ENCODE results near the gene FITM1.
A peak's percentile ranks its signal among the peaks of the same experiment; 100 is the strongest.

FITM1 gene

GRCh38 chr14:24132976-24133375, 2.5 kb downstream of the FITM1 start:
- Histone ChIP-seq H3K27ac (no peak overlapping the region), H3K36me3 (peaks cover 6% of the 10 kb centered on the region), H3K27me3 (ENCODE audit: insufficient read depth, low read depth, severe bottlenecking) (no peaks in the 10 kb centered on the region), H3K4me3 (ENCODE audit: low read depth, low read length) (no peak overlapping the region), H3K9me3 (ENCODE audit: severe bottlenecking) (no peaks in the 10 kb centered on the region)
- no peak for TF ChIP-seq CTCF (IDR thresholded peaks at IDR 0.05; ENCODE audit: low read depth, low read length)
- no peak for DNase-seq

GRCh38 chr14:24133735-24134134, 3.3 kb downstream of the FITM1 start:
- H3K27ac ChIP-seq, result no peak overlapping the region
- no peak overlapping the region for H3K4me3 ChIP-seq (ENCODE audit: low read depth, low read length)
- H3K27me3 ChIP-seq (ENCODE audit: insufficient read depth, low read depth, severe bottlenecking), result no peaks in the 10 kb centered on the region
- DNase-seq, result no peak
- no peak for TF ChIP-seq CTCF (IDR thresholded peaks at IDR 0.05; ENCODE audit: low read depth, low read length)
- no peaks in the 10 kb centered on the region for H3K9me3 ChIP-seq (ENCODE audit: severe bottlenecking)
- peaks cover 14% of the 10 kb centered on the region for H3K36me3 ChIP-seq

GRCh38 chr14:24135584-24135833, 5.0 kb downstream of the FITM1 start:
- DNase-seq, result no peak
- Histone ChIP-seq H3K36me3 (peaks cover 26% of the 10 kb centered on the region), H3K9me3 (ENCODE audit: severe bottlenecking) (no peaks in the 10 kb centered on the region), H3K27ac (peak overlapping the region; percentile 76), H3K4me3 (ENCODE audit: low read depth, low read length) (peak overlapping the region; percentile 44), H3K27me3 (ENCODE audit: insufficient read depth, low read depth, severe bottlenecking) (no peaks in the 10 kb centered on the region)
- TF ChIP-seq CTCF (IDR thresholded peaks at IDR 0.05; ENCODE audit: low read depth, low read length), result no peak

- TF ChIP-seq CTCF (IDR thresholded peaks at IDR 0.05; ENCODE audit: low read depth, low read length), result no peak
- Histone ChIP-seq H3K27ac (peak within 1 kb of the TSS; percentile 76), H3K4me3 (ENCODE audit: low read depth, low read length) (peak within 1 kb of the TSS; percentile 74), H3K27me3 (ENCODE audit: insufficient read depth, low read depth, severe bottlenecking) (no peaks in the 10 kb centered on the region), H3K9me3 (ENCODE audit: severe bottlenecking) (no peaks in the 10 kb centered on the region), H3K36me3 (peaks cover 28% of the 10 kb centered on the region)
- DNase-seq, result peak; percentile 95
These were observed 5.6 kb downstream of the FITM1 start, which contains the start of gene PSME1 for GRCh38 chr14:24135834-24136683. TSS of gene PSME1 (plus strand) at chr14:24136194. CDS start at chr14:24136263, 69 bp downstream.

- H3K4me3 ChIP-seq (ENCODE audit: low read depth, low read length), result peak overlapping the region; percentile 74
- peak overlapping the region; percentile 73; the same call in 1 of the 2 replicates for H3K27ac ChIP-seq
- DNase-seq, result no peak
These were observed 6.4 kb downstream of the FITM1 start for GRCh38 chr14:24136684-24137528.

More at GRCh38 chr14:24136684-24137528, 6.4 kb downstream of the FITM1 start:
- Histone ChIP-seq H3K9me3 (ENCODE audit: severe bottlenecking) (no peaks in the 10 kb centered on the region), H3K36me3 (peaks cover 28% of the 10 kb centered on the region), H3K27me3 (ENCODE audit: insufficient read depth, low read depth, severe bottlenecking) (no peaks in the 10 kb centered on the region)
- TF ChIP-seq CTCF (IDR thresholded peaks at IDR 0.05; ENCODE audit: low read depth, low read length), result no peak

Data from WERI-Rb-1 (cell line).